ENCODE measurements around the gene GPR107.

DNA sequence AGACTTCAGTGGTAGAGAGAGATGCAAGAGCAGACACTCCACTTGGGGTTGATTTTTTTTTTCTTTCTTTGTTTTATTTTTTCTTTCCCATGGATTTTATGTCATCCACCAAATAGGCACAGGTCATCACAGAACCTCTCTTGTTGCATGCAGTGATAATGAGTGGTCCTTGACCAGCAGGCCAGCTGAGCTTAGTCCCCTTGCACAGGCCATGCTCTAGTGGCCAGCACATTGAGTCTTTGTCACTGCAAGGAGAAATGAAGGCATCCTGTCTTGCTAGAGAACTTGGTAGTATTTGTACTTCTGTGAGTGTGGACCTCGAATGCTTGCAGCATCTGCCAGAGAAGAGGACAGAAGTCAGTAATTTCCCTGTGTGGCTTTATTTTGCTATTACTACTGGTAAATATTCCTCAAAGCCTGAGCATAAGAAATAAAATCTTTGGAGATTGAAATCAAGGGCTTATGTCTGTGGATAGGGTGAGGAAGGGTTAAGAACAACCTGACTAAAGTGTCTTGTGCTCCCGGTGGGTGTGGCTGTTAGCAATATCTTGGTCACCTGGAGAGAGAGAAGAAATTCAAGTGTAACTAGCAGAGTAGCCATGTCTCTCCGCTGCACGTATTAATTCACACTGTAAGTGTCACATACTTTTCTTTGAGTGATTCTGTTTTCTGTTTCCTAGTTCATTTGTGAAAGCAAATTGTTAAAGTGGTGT lies 73.2 kb downstream of the GPR107 start:
- no peak for TF ChIP-seq SUZ12 (IDR thresholded peaks at IDR 0.05; ENCODE audit: extremely low read depth, insufficient read depth, insufficient read length)
- TF ChIP-seq YY1 (IDR thresholded peaks at IDR 0.05; ENCODE audit: insufficient read depth, insufficient read length), result no peak
- TF ChIP-seq ZNF274 (IDR thresholded peaks at IDR 0.05; ENCODE audit: low read depth, low read length), result no peak

All from NT2/D1 (cell line).